Subcutaneous preadipocyte (primary cell): ENCODE results near the gene CRELD2. TPM values are rescaled to one million over a fixed set of nuclear protein-coding genes. Genes with fewer than 3 reads are reported as not detected.

Source experiments
- small RNA-seq: library from RNA; depleted of rRNA; stranded (forward); fragments of <200 nt; gene quantifications from one replicate; pipeline ENCODE3, GENCODE V24; 2012
- total RNA-seq: library from RNA; depleted of rRNA; stranded (reverse); fragments of >200 nt; gene quantifications from 2 replicates; pipeline ENCODE4 v1.2.3, GENCODE V29; 2012

CRELD2 gene, protein sequence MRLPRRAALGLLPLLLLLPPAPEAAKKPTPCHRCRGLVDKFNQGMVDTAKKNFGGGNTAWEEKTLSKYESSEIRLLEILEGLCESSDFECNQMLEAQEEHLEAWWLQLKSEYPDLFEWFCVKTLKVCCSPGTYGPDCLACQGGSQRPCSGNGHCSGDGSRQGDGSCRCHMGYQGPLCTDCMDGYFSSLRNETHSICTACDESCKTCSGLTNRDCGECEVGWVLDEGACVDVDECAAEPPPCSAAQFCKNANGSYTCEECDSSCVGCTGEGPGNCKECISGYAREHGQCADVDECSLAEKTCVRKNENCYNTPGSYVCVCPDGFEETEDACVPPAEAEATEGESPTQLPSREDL
- 46.7 and 52.2 TPM in 2 replicates for total RNA-seq

DNA sequence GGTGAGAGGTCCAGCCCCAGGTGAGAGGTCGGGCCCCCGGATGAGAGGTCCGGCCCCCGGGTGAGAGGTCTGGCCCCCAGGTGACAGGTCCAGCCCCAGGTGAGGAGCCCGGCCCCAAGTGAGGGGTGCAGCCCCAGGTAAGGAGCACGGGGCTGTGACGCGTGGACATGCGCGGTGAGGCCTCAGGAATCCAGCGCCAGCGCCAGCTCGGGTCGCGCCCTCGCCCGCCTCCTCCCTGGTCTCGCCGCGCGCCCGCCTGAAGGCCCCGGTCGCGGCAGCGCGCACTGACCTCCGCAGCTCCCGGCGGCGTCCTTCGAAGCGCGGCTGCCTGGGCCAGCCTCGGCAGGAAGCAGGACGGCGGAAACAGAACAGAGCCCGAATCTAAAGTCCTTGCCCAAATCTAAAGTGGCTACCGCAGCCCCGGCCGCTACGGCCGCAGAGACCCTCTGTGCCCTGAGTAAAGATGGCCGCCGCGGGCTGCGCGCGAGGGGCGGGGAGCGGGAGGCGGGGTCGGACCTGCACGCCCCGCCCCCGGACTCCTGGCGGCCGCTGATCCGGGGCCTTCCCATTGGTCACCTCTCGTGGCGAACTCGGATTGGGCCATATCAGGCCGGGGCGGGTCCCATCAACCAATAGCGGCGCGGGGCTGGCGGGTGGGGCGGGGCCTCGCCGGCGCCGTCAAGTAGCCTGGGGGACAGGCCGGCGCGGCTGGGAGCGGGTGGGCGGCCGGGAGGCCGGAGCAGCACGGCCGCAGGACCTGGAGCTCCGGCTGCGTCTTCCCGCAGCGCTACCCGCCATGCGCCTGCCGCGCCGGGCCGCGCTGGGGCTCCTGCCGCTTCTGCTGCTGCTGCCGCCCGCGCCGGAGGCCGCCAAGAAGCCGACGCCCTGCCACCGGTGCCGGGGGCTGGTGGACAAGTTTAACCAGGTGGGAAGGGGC, at the start of gene CRELD2, which contains the start of gene ALG12:
Gene CRELD2, plus strand, starts transcription at position 661 of the 937 bp plus-strand sequence. Its CDS starts 136 bp downstream, at position 797.
Gene ALG12, minus strand, starts transcription at position 465 of the 937 bp plus-strand sequence. CDS start 4,673 bp downstream, outside the sequence.

DNA sequence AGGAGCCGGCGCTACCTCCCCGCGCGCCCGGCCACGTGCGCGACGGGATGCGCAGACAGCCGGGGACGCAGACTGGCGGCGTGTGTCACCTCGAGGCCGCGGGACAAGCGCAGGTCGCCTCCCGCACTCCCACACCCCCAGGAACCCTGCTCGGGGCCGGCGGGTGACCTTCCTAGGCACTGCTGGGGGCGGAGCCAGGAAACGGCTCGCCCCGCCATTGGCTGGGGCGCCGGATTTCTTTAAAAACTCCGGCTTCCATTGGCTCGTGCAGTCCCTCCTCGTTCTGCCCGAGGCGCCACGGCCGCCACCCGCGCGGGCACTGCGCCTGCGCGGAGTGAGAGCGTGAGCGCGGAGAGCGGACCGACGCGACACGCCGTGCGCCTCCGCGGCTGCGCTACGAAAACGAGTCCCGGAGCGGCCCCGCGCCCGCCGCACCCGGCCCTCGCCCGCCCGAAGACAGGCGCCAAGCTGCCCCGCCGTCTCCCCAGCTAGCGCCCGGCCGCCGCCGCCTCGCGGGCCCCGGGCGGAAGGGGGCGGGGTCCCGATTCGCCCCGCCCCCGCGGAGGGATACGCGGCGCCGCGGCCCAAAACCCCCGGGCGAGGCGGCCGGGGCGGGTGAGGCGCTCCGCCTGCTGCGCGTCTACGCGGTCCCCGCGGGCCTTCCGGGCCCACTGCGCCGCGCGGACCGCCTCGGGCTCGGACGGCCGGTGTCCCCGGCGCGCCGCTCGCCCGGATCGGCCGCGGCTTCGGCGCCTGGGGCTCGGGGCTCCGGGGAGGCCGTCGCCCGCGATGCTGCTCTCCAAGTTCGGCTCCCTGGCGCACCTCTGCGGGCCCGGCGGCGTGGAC, 41.9 kb downstream of the CRELD2 start, which contains the start of gene PIM3:
Gene PIM3, plus strand, starts transcription at position 614 of the 846 bp plus-strand sequence. Its CDS starts 176 bp downstream, at position 790.

Small RNA genes lying within 50 kb of the gene (small RNA-seq; reads per million reads assigned to genes)
- gene MIR6821: not detected

Other genes starting within 250 kb of the CRELD2 start
- gene BRD1, start 90.8 kb upstream of the CRELD2 start, total RNA-seq: 20.2 and 25.0 TPM in 2 replicates
- gene ZBED4, start 64.8 kb upstream of the CRELD2 start, total RNA-seq: 8.5 and 13.5 TPM in 2 replicates
- 16.2 and 24.0 TPM in 2 replicates for gene ALG12, start 196 bp upstream of the CRELD2 start, total RNA-seq
- 30.5 and 35.4 TPM in 2 replicates for gene PIM3, start 42.1 kb downstream of the CRELD2 start, total RNA-seq
- gene IL17REL, start 94.1 kb downstream of the CRELD2 start, total RNA-seq: not detected in 2 replicates
- not detected in 2 replicates for gene TTLL8, start 139.7 kb downstream of the CRELD2 start, total RNA-seq
- gene MLC1, start 166.8 kb downstream of the CRELD2 start, total RNA-seq: not detected in 2 replicates
- 0.37 and 0.59 TPM in 2 replicates for gene MOV10L1, start 171.4 kb downstream of the CRELD2 start, total RNA-seq